ENCODE measurements around the gene C16orf92.
"Not testable (repeated sequence)": the region's sequence is repeated elsewhere in the genome, so short reads cannot be mapped to it uniquely, and the experiment has no call there.

C16orf92 gene

GRCh38 chr16:30027588-30028437 lies 4.8 kb downstream of the C16orf92 start:
- no peak for DNase-seq (ENCODE audit: low spot score)

GRCh38 chr16:30028438-30029076 lies 5.6 kb downstream of the C16orf92 start:
- DNase-seq (ENCODE audit: low spot score) = no peak

GRCh38 chr16:30030011-30030685 lies 7.2 kb downstream of the C16orf92 start:
- no peak for DNase-seq (ENCODE audit: low spot score)

- DNase-seq (ENCODE audit: low spot score) = peak; percentile 74
Measured at GRCh38 chr16:30030841-30031413, 7.9 kb downstream of the C16orf92 start, which contains the start of gene TLCD3B. Gene TLCD3B, minus strand, starts transcription at chr16:30031271. Its CDS starts 744 bp downstream, at chr16:30030527.

GRCh38 chr16:30031477-30031918 lies 8.5 kb downstream of the C16orf92 start:
- peak; percentile 18 for DNase-seq (ENCODE audit: low spot score)

GRCh38 chr16:30032083-30032819 lies 9.3 kb downstream of the C16orf92 start:
- peak; percentile 90 for DNase-seq (ENCODE audit: low spot score)

GRCh38 chr16:30033270-30033669 lies 10.3 kb downstream of the C16orf92 start:
- no peak for DNase-seq (ENCODE audit: low spot score)

GRCh38 chr16:30040221-30040620 lies 17.2 kb downstream of the C16orf92 start:
- no peak for DNase-seq (ENCODE audit: low spot score)

- DNase-seq (ENCODE audit: low spot score) = not testable (repeated sequence)
Measured at GRCh38 chr16:30040690-30041089, 17.7 kb downstream of the C16orf92 start.

- DNase-seq (ENCODE audit: low spot score) = no peak
Measured at GRCh38 chr16:30041841-30042240, 18.8 kb downstream of the C16orf92 start.

GRCh38 chr16:30046178-30046577 lies 23.2 kb downstream of the C16orf92 start:
- no peak for DNase-seq (ENCODE audit: low spot score)

GRCh38 chr16:30046588-30046987 lies 23.6 kb downstream of the C16orf92 start:
- DNase-seq (ENCODE audit: low spot score) = no peak

- no peak for DNase-seq (ENCODE audit: low spot score)
Measured at GRCh38 chr16:30049871-30050270, 26.9 kb downstream of the C16orf92 start.

GRCh38 chr16:30051518-30051917 lies 28.5 kb downstream of the C16orf92 start:
- DNase-seq (ENCODE audit: low spot score) = no peak

GRCh38 chr16:30052671-30053372 lies 29.8 kb downstream of the C16orf92 start:
- DNase-seq (ENCODE audit: low spot score) = peak; percentile 85

- no peak for DNase-seq (ENCODE audit: low spot score)
Measured at GRCh38 chr16:30053376-30054015, 30.5 kb downstream of the C16orf92 start.

GRCh38 chr16:30054451-30054850 lies 31.5 kb downstream of the C16orf92 start:
- no peak for DNase-seq (ENCODE audit: low spot score)

GRCh38 chr16:30054959-30055553 lies 32.1 kb downstream of the C16orf92 start:
- DNase-seq (ENCODE audit: low spot score) = peak; percentile 60

- no peak for DNase-seq (ENCODE audit: low spot score)
Measured at GRCh38 chr16:30060346-30060745, 37.3 kb downstream of the C16orf92 start.
